Heart left ventricle (tissue), 16 donors: ENCODE measurements around the gene RHOT2. TPM values are rescaled to one million over a fixed set of nuclear protein-coding genes. Genes with fewer than 3 reads are reported as not detected.

Experiments
- ATAC-seq, 4 donors: fragments of 200-7000 bp; cut with Tn5 transposase; one replicate each; pipeline ENCODE4 v1.9.1; 2020 to 2022; ENCODE audit warnings: moderate library complexity in 4 of 4, mild to moderate bottlenecking in 3 of 4, moderate number of reproducible peaks in 1 of 4
- DNase-seq, 5 donors: peaks; one replicate each; pipeline ENCODE4 v3.0.0-alpha.2; 2020
- H3K27ac ChIP-seq, 12 donors: fragments of 200-600 bp; sonication (generic) in 4 of 12; one replicate each; pipeline versions ENCODE4 v1.5.0 to v1.8.0; 2016 to 2022; ENCODE audit warnings: mild to moderate bottlenecking in 2 of 12
- H3K27me3 ChIP-seq, 9 donors: fragments of 200-600 bp; sonication (generic) in 2 of 9; one replicate each; pipeline versions ENCODE4 v1.5.1 to v1.8.0; 2016 to 2022; ENCODE audit warnings: mild to moderate bottlenecking in 3 of 9
- H3K36me3 ChIP-seq, 9 donors: fragments of 200-600 bp; sonication (generic) in 2 of 9; one replicate each; pipeline versions ENCODE4 v1.5.0 to v1.8.0; 2018 to 2022; ENCODE audit warnings: mild to moderate bottlenecking in 2 of 9
- H3K4me1 ChIP-seq, 12 donors: fragments of 200-600 bp; sonication (generic) in 4 of 12; one replicate each; pipeline versions ENCODE4 v1.5.0 to v1.8.0; 2016 to 2022; ENCODE audit warnings: mild to moderate bottlenecking in 3 of 12
- H3K4me3 ChIP-seq, 12 donors: fragments of 200-600 bp; sonication (generic) in 4 of 12; one replicate each; pipeline versions ENCODE4 v1.5.0 to v1.8.0; 2017 to 2022; ENCODE audit warnings: mild to moderate bottlenecking in 9 of 12, moderate library complexity in 4 of 12
- H3K9me3 ChIP-seq, 12 donors: fragments of 200-600 bp; sonication (generic) in 4 of 12; one replicate each; pipeline versions ENCODE4 v1.5.0 to v1.8.0; 2016 to 2022; ENCODE audit warnings: mild to moderate bottlenecking in 1 of 12
- POLR2A ChIP-seq, 2 donors: fragments of 450-650 bp; IDR thresholded peaks; one replicate each; pipeline ENCODE4 v1.6.1; 2017; ENCODE audit warnings: antibody characterized with exemption in 2 of 2, mild to moderate bottlenecking in 2 of 2, moderate library complexity in 2 of 2
- WGBS, 4 donors: extraction: QIAGEN DNeasy Blood & Tissue Kit in 2 of 4; methylation state at CpG; one replicate each; pipeline versions ENCODE4 v1.1.5 to v1.1.7; 2013 to 2018; 5-methylcytosine and 5-hydroxymethylcytosine counted together
- intact Hi-C, 10 donors: fragments of 100-400 bp; cut with DNase I; formaldehyde crosslinking; loops; one replicate each; pipeline versions ENCODE4 v1.11.1 to v1.14.2; 2022
- polyA plus RNA-seq, 2 donors: library from polyadenylated mRNA; stranded (reverse); fragments of 200-250 nt; gene quantifications; one replicate each; pipeline ENCODE4 v1.2.3, GENCODE V29; 2013
- total RNA-seq, 9 donors: library from RNA; depleted of rRNA in 2 of 9; stranded (reverse); fragments of >200 nt in 2 of 9; fragmentation: NEBNext Ultra II Directional in 3 of 9; extraction: Animal tissue kit (Norgen Biotek cat#: 25700) in 3 of 9; gene quantifications; one replicate each; pipeline versions ENCODE4 v1.1.0 to v1.2.4, GENCODE V29; 2016 to 2023
- TF ChIP-seq, protein P1 (sequence below), 12 donors: fragments of 200-600 bp; sonication (generic) in 4 of 12; IDR thresholded peaks; one replicate each; pipeline versions ENCODE4 v1.5.0 to v1.8.0; 2018 to 2022; ENCODE audit warnings: antibody characterized with exemption in 12 of 12, mild to moderate bottlenecking in 5 of 12
- donor health status: ischemic (EF 13 %, LVEDD 7.1; RV severe dilation, severe dysfunction).
- donor health status: healthy with polysubstance abuse.
- donor health status: DM: no; HTN: yes; CAD: no.
- donor health status: DM: no; HTN: no; CAD: no.
- donor health status: ischemic (EF 25% LVEDD 6.9; RV normal size, moderate dysfunction).
- donor health status: ischemic (EF 25% LVEDD 5.7; RV mildly dilated, moderate dysfunction).
- donor health status: healthy.
- donor health status: DM: yes; HTN: yes; CAD: no.
- donor health status: ischemic (EF 35%, LVEDD 5.7; RV mildly dilated, moderate dysfunction).
- donor health status: nonischemic (EF 11% LVEDD 7.7; RV severe dilation, severe dysfunction).
- donor health status: DM: yes; HTN: yes; CAD: no.
- donor health status: PGD.
- donor health status: ischemic (EF 29% LVEDD 5.4; RV normal size, mild dysfunction).
- donor health status: nonischemic (EF 23%, LVEDD 6.1; RV moderate dilation, normal function).

RHOT2 gene
- total and polyA plus RNA-seq, 11 donors: 33.7 to 143 (median 83.5) TPM

DNA sequence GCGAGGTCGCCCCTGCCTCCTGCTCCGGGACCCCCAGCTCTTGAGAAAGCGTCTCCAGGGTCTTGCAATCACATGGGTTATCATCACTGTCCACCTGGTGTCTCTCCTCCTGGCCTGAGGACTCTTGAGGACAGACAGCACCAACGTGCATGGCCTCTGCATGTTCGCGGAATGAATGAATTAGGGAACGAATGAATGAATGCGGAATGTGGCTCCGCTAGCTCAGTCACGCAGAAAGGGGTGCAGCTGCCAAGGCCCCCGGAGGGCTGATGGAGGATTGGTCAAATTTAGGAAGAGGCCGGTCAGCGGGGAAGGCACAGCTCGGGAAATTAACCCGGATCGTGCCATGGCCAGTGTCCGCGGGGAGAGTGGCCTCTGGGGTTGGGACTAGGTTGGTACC, 34.4 kb downstream of the RHOT2 start:
- Histone ChIP-seq H3K4me3 (no peak overlapping the region), H3K4me1 (peaks cover 0 to 33% (median 4%) of the 10 kb centered on the region in 12 donors), H3K36me3 (no peaks in the 10 kb centered on the region), H3K27me3 (peaks cover 37 to 97% (median 79%) of the 10 kb centered on the region in 9 donors), H3K9me3 (no peaks in the 10 kb centered on the region), H3K27ac (no peak overlapping the region)
- DNase-seq (no peak), ATAC-seq (no peak)
- TF ChIP-seq, protein P1, sequence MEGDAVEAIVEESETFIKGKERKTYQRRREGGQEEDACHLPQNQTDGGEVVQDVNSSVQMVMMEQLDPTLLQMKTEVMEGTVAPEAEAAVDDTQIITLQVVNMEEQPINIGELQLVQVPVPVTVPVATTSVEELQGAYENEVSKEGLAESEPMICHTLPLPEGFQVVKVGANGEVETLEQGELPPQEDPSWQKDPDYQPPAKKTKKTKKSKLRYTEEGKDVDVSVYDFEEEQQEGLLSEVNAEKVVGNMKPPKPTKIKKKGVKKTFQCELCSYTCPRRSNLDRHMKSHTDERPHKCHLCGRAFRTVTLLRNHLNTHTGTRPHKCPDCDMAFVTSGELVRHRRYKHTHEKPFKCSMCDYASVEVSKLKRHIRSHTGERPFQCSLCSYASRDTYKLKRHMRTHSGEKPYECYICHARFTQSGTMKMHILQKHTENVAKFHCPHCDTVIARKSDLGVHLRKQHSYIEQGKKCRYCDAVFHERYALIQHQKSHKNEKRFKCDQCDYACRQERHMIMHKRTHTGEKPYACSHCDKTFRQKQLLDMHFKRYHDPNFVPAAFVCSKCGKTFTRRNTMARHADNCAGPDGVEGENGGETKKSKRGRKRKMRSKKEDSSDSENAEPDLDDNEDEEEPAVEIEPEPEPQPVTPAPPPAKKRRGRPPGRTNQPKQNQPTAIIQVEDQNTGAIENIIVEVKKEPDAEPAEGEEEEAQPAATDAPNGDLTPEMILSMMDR (IDR thresholded peaks at IDR 0.05): no peak
- TF ChIP-seq POLR2A (IDR thresholded peaks at IDR 0.05): no peak
- intact Hi-C loops: no loop called here
- 82 to 85% (median 83%) methylated on average over 19 of the region's 19 CpGs for WGBS, 4 donors

DNA sequence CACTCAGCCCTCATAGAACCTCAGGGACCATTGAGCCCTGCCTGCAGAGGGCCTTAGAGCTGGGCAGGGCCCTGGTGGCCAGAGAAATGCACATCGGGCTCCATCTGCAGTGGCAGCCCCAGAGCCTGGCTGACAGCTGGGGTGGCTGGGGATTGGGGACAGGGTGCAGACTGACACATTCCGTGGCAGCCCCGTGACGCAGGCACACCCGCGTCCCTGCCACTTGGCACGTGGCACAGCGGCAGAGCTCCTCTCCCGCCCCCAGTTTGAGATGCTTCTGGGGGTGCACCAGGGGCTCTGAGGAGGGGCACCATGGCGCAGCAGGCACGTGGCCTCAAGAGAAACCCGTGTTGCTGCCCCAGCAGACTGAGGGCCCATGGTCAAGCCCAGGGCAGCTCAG, 35.5 kb downstream of the RHOT2 start:
- Histone ChIP-seq H3K27me3 (peaks cover 37 to 94% (median 84%) of the 10 kb centered on the region in 9 donors), H3K4me3 (no peak overlapping the region), H3K9me3 (no peaks in the 10 kb centered on the region), H3K36me3 (no peaks in the 10 kb centered on the region), H3K4me1 (peaks cover 0 to 33% (median 4%) of the 10 kb centered on the region in 12 donors), H3K27ac (no peak overlapping the region)
- no peak for ATAC-seq
- no peak for DNase-seq
- TF ChIP-seq POLR2A (IDR thresholded peaks at IDR 0.05): no peak
- intact Hi-C loops: no loop called here
- WGBS, 4 donors: 82 to 90% (median 87%) methylated on average over 10 to 12 of the region's 12 CpGs

DNA sequence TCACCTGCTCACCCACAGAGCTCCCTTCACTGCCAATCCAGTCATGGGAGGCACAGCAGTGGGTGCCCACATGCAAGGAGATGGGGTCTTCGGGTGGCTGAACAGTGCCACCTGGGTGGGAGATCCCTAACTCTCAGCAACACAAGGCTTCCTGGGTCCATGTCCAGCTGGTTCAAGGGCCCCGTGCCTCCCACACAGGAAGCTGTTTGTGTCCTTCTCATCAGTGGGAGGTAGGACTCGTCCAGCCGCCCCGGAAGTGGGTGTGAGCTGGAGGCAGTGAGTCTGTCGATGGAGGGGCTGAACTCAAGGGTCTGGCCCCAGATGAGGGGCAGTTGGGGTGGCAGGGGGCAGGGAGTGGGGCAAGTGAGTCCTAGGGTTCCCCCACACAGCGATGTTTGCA, 36.1 kb downstream of the RHOT2 start:
- DNase-seq (no peak), ATAC-seq (no peak)
- Histone ChIP-seq H3K4me3 (no peak overlapping the region), H3K27ac (no peak overlapping the region), H3K36me3 (no peaks in the 10 kb centered on the region), H3K4me1 (peaks cover 0 to 33% (median 4%) of the 10 kb centered on the region in 12 donors), H3K9me3 (no peaks in the 10 kb centered on the region), H3K27me3 (peaks cover 37 to 94% (median 89%) of the 10 kb centered on the region in 9 donors)
- no peak for TF ChIP-seq POLR2A (IDR thresholded peaks at IDR 0.05)
- TF ChIP-seq, protein P1 (IDR thresholded peaks at IDR 0.05): no peak
- intact Hi-C loops: no loop called here
- 44 to 69% (median 61%) methylated on average over 5 to 7 of the region's 7 CpGs for WGBS, 4 donors

DNA sequence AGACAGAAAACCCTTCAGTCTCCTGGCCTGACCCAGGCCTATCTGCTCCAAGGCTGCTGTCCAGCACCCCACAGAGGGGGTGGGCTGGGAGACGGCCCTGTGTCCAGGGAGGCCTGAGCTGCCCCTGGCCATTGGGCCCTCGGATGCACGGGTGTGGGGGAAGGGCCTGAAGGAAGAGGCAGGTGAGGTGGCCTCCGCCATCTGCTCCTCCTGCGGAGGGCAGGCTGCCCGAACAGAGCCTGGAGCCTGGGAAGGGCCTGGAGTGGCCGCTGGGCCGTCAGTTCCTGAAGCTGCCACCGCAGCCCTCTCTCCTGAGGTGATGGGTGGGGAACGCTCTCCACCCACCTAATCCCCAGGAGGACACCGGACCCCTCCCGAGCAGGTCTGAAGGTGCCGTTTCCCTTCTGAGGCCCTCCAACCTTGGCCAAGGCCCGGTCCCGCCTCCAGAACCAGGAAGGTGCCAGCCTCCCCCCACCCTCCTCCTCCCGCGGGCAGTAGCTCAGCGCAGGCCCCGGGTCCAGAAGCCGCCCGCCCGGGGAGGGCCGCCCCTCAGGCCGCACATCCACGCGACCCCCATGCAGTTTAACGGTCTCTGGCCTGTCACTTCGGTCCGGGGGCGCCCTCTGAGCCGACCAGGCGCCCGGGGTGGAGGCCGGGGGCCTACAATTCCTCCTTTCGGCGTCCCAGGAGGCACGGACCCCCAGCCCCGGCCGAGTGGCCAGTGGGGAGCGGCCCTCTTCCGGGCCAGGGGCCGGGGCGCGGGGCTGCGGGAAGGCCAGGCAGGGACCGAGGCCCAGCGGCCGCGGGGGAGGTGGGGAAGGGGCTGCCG, 36.8 kb downstream of the RHOT2 start:
- peaks cover 0 to 34% (median 4%) of the 10 kb centered on the region in 12 donors for H3K4me1 ChIP-seq
- DNase-seq (no peak), ATAC-seq (no peak)
- peaks cover 37 to 91% (median 86%) of the 10 kb centered on the region in 9 donors for H3K27me3 ChIP-seq
- TF ChIP-seq, protein P1 (IDR thresholded peaks at IDR 0.05): no peak
- no peak for TF ChIP-seq POLR2A (IDR thresholded peaks at IDR 0.05)
- H3K27ac ChIP-seq: no peak overlapping the region
- H3K36me3 ChIP-seq: no peaks in the 10 kb centered on the region
- H3K4me3 ChIP-seq: peak overlapping the region in 1 of 12 donors; percentile 44
- intact Hi-C loops: no loop called here
- 12 to 26% (median 18%) methylated on average over 16 to 50 of the region's 50 CpGs for WGBS, 4 donors
- no peaks in the 10 kb centered on the region for H3K9me3 ChIP-seq
